Suprapubic skin (tissue), 4 donors: ENCODE data around the gene GBX2. TPM values are rescaled to one million over a fixed set of nuclear protein-coding genes. Genes with fewer than 3 reads are reported as not detected.

Experiments used
- DNase-seq, 2 donors: peaks; one replicate each; pipeline ENCODE4 v3.0.0-alpha.2; 2019; ENCODE audit warnings: low spot score in 2 of 2
- H3K27ac ChIP-seq: fragments of 200-600 bp; sonication (generic); one replicate; pipeline ENCODE4 v1.5.1; 2019
- H3K27me3 ChIP-seq: fragments of 200-600 bp; sonication (generic); one replicate; pipeline ENCODE4 v1.5.1; 2019
- H3K36me3 ChIP-seq: fragments of 200-600 bp; sonication (generic); one replicate; pipeline ENCODE4 v1.5.1; 2019
- H3K4me1 ChIP-seq: fragments of 200-600 bp; sonication (generic); one replicate; pipeline ENCODE4 v1.5.1; 2019
- H3K4me3 ChIP-seq: fragments of 200-600 bp; sonication (generic); one replicate; pipeline ENCODE4 v1.5.1; 2019; ENCODE audit warnings: mild to moderate bottlenecking
- H3K9me3 ChIP-seq: fragments of 200-600 bp; sonication (generic); one replicate; pipeline ENCODE4 v1.5.1; 2019
- CTCF ChIP-seq, 2 donors: fragments of 200-600 bp in 1 of 2; fragments of 450-650 bp in 1 of 2; sonication (generic) in 1 of 2; IDR thresholded peaks; one replicate each; pipeline ENCODE4 v1.5.1; 2016 to 2019; ENCODE audit warnings: antibody characterized with exemption in 2 of 2, mild to moderate bottlenecking in 1 of 2, moderate library complexity in 1 of 2
- EP300 ChIP-seq: sonication (generic); formaldehyde crosslinking; IDR thresholded peaks from one replicate; pipeline ENCODE4 v1.6.1; 2017; ENCODE audit warnings: antibody characterized with exemption
- POLR2A ChIP-seq, 2 donors: fragments of 450-650 bp; IDR thresholded peaks; one replicate each; pipeline ENCODE4 v1.6.1; 2017; ENCODE audit warnings: antibody characterized with exemption in 2 of 2, mild to moderate bottlenecking in 2 of 2, moderate library complexity in 2 of 2
- POLR2AphosphoS5 ChIP-seq, 3 donors: sonication (generic); formaldehyde crosslinking; IDR thresholded peaks; one replicate each; pipeline ENCODE4 v1.6.1; 2017; ENCODE audit warnings: antibody characterized with exemption in 3 of 3
- WGBS: methylation state at CpG from one replicate; pipeline ENCODE4 v1.1.5; 2018; 5-methylcytosine and 5-hydroxymethylcytosine counted together
- total RNA-seq, 4 donors: library from RNA; depleted of rRNA; stranded (reverse); fragments of >200 nt; gene quantifications; one replicate each; pipeline ENCODE4 v1.1.0, GENCODE V29; 2016

The GBX2 gene
- total RNA-seq, 4 donors from 2014 or later, result 0.60 TPM; not detected in 3

GRCh38 chr2:236184701-236185100, 16.5 kb upstream of the GBX2 start:
- H3K27ac ChIP-seq, result no peak overlapping the region
- peaks cover 3% of the 10 kb centered on the region for H3K4me1 ChIP-seq
- no peaks in the 10 kb centered on the region for H3K9me3 ChIP-seq
- no peak for DNase-seq
- no peak for TF ChIP-seq CTCF (IDR thresholded peaks at IDR 0.05)
- TF ChIP-seq POLR2AphosphoS5 (IDR thresholded peaks at IDR 0.05), result no peak
- TF ChIP-seq EP300, result no peak
- no peak for TF ChIP-seq POLR2A (IDR thresholded peaks at IDR 0.05)
- WGBS, result 100% methylated on average over 4 of the region's 4 CpGs
- peaks cover 26% of the 10 kb centered on the region for H3K27me3 ChIP-seq
- H3K36me3 ChIP-seq, result no peaks in the 10 kb centered on the region
- no peak overlapping the region for H3K4me3 ChIP-seq

GRCh38 chr2:236180831-236181453, 12.8 kb upstream of the GBX2 start:
- TF ChIP-seq POLR2AphosphoS5 (IDR thresholded peaks at IDR 0.05) (no peak), CTCF (IDR thresholded peaks at IDR 0.05) (peak; percentile 48 to 51)
- peak in 1 of 2 donors; percentile 78 for DNase-seq
- Histone ChIP-seq H3K4me3 (no peak overlapping the region), H3K27me3 (peaks cover 63% of the 10 kb centered on the region), H3K36me3 (no peaks in the 10 kb centered on the region), H3K9me3 (no peaks in the 10 kb centered on the region), H3K4me1 (peaks cover 25% of the 10 kb centered on the region), H3K27ac (no peak overlapping the region)
- WGBS, result 30% methylated on average over 9 of the region's 9 CpGs

GRCh38 chr2:236180076-236180816, 12.1 kb upstream of the GBX2 start:
- TF ChIP-seq EP300 (no peak), CTCF (IDR thresholded peaks at IDR 0.05) (no peak), POLR2A (IDR thresholded peaks at IDR 0.05) (no peak), POLR2AphosphoS5 (IDR thresholded peaks at IDR 0.05) (no peak)
- peaks cover 25% of the 10 kb centered on the region for H3K4me1 ChIP-seq
- 18% methylated on average over 12 of the region's 12 CpGs for WGBS
- DNase-seq, result no peak
- no peak overlapping the region for H3K27ac ChIP-seq
- H3K36me3 ChIP-seq, result no peaks in the 10 kb centered on the region
- H3K9me3 ChIP-seq, result no peaks in the 10 kb centered on the region
- no peak overlapping the region for H3K4me3 ChIP-seq
- peaks cover 70% of the 10 kb centered on the region for H3K27me3 ChIP-seq

DNA sequence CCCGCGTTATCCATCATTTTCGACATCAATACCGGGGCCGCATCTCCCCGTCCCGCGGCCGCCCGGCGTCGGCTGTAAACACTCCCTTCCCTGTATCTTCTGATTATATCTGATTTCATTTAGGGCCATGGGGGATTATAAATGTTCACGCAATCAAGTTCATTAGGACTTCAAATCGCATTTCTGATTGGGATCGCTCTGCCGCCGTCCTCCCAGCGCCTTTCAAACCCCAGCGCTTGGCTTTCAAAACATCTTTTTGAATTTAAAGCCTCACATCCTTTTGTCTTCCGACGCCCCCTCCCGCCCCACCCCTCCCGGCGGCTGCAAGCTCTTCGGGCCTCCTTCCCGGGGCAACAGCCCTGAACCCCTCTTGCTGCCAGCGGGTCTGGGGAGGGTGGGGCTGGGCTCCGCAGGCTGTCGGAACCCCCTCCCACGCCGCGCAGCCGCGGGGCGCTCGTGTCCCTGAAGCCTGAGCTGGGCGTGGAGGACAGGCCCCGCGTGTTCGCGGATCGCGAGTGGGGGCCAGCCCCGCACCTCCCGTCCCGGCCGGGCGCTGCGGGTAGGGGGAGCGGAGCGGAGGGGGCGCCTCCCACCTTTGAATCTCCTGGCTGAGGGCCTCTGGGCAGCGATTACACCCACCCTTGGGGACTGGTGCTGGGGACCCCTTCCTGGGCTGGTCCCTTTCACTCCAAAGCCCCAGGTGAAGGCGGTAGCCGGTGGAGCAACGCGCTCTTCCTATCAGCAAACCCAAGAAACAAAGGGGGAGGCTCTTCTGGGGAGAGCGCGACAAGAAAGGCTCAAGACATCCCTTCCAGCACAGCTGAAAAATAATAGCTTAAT, 11.3 kb upstream of the GBX2 start:
- no peaks in the 10 kb centered on the region for H3K9me3 ChIP-seq
- H3K4me3 ChIP-seq, result peak overlapping the region; percentile 34
- WGBS, result 5% methylated on average over 43 of the region's 59 CpGs
- no peak for TF ChIP-seq POLR2A (IDR thresholded peaks at IDR 0.05)
- TF ChIP-seq POLR2AphosphoS5 (IDR thresholded peaks at IDR 0.05), result no peak
- TF ChIP-seq EP300, result no peak
- no peak for TF ChIP-seq CTCF (IDR thresholded peaks at IDR 0.05)
- no peaks in the 10 kb centered on the region for H3K36me3 ChIP-seq
- H3K27ac ChIP-seq, result no peak overlapping the region
- peaks cover 25% of the 10 kb centered on the region for H3K4me1 ChIP-seq
- peaks cover 78% of the 10 kb centered on the region for H3K27me3 ChIP-seq
- peak in 1 of 2 donors; percentile 57 for DNase-seq

- Histone ChIP-seq H3K27ac (no peak overlapping the region), H3K27me3 (peaks cover 84% of the 10 kb centered on the region), H3K4me1 (peaks cover 25% of the 10 kb centered on the region), H3K9me3 (no peaks in the 10 kb centered on the region), H3K36me3 (no peaks in the 10 kb centered on the region), H3K4me3 (peak overlapping the region; percentile 34)
- WGBS, result 3% methylated on average over 15 of the region's 15 CpGs
- TF ChIP-seq EP300, result no peak
- TF ChIP-seq POLR2A (IDR thresholded peaks at IDR 0.05), result no peak
- TF ChIP-seq POLR2AphosphoS5 (IDR thresholded peaks at IDR 0.05), result no peak
- no peak for DNase-seq
Observed at GRCh38 chr2:236178890-236179235, 10.7 kb upstream of the GBX2 start.
